HG02943 (cell line): ENCODE measurements around the gene TBCB.
"Not testable (repeated sequence)": the region's sequence is repeated elsewhere in the genome, so short reads cannot be mapped to it uniquely, and the experiment has no call there.

Experiments used
- ATAC-seq: cut with Tn5 transposase; IDR thresholded peaks from one replicate; pipeline ENCODE4 v1.9.1; 2021; ENCODE audit warnings: mild to moderate bottlenecking, low read depth, moderate library complexity; ENCODE audit not compliant: unreplicated experiment

TBCB gene, protein sequence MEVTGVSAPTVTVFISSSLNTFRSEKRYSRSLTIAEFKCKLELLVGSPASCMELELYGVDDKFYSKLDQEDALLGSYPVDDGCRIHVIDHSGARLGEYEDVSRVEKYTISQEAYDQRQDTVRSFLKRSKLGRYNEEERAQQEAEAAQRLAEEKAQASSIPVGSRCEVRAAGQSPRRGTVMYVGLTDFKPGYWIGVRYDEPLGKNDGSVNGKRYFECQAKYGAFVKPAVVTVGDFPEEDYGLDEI

DNA sequence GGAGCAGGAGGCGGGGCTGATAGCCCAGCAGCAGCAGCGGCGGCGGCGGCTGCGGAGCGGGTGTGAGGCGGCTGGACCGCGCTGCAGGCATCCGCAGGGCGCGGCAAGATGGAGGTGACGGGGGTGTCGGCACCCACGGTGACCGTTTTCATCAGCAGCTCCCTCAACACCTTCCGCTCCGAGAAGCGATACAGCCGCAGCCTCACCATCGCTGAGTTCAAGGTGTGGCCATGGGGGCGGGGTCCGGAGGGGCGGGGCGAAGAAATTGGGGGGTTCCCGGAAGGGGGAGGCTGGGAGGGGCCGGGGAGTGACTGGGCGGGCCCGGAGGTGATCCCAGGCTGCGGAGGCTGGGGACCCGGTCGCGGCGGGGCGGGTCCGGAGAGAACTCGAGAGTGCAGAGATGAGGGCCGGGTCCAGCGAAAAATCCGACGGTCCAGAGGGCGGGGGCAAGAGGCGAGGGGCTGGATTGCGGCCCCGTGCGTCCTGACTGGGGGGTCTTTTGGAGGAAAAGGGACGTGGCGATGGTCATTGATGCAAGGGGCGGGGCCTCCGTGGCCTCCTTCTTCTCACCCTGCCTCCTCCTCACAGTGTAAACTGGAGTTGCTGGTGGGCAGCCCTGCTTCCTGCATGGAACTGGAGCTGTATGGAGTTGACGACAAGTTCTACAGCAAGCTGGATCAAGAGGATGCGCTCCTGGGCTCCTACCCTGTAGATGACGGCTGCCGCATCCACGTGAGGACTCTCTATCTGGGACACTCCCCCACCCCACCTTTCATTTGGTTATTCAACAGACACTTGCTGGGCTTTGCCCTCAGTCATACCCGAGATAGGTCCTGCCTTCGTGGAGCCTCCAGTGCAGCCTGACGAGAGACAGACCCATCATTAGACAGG is at the start of gene TBCB:
TSS of gene TBCB (plus strand) at position 16 of the 891 bp plus-strand sequence. CDS start at position 109, 93 bp downstream.
- peak; percentile 32 for ATAC-seq

DNA sequence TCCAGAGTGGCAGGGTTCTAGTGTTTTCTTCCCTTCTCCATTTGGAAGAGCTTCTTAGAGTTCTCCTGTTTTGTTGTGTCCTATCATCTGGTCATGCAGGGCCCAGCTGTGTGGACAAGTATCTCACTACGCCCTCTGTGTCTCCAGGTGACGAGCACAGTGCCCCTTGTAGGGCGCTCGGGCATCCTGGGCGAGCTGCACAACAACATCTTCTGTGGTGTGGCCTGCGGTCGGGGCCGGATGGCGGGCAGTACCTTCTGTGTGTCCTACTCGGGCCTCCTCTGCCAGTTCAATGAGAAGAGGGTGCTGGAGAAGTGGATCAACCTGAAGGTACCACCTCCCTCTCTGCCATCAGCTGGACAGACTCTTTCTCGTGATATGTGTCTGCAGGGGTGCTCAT is 47.6 kb upstream of the TBCB start:
- ATAC-seq, result no peak

DNA sequence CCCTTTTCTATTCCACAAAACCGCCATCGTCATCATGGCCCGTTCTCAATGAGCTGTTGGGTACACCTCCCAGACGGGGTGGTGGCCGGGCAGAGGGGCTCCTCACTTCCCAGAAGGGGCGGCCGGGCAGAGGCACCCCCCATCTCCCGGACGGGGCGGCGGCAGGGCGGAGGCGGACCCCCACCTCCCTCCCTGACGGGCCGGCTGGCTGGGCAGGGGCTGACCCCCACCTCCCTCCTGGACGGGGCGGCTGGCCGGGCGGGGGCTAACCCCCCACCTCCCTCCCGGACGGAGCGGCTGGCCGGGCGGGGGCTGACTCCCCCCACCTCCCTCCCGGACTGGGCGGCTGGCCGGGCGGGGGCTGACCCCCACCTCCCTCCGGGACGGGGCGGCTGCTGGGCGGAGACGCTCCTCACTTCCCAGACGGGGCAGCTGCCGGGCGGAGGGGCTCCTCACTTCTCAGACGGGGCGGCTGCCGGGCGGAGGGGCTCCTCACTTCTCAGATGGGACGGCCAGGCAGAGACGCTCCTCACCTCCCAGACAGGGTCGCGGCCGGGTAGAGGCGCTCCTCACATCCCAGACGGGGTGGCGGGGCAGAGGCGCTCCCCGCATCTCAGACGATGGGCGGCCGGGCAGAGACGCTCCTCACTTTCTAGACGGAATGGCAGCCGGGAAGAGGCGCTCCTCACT is 46.3 kb upstream of the TBCB start:
- not testable (repeated sequence) for ATAC-seq

DNA sequence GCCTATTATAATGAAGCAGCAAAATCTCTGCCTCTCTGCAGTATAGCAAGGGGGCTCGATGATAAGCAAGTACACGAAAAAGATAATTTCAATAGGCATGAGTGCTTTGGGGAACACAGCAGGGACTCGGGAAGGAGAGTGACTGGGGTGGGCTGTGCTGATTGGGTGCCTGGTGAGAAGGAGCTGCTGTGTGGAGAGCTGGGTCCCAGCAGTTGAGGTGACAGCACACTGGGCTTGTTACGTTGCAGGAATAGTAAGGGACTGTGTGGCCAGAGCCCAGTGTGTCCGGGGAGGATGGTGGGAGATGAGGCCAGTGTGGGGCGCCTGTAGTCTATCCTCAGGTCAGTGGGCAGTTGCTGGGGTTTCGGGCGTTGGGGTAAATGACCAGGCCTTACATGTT is 43.2 kb upstream of the TBCB start:
- no peak for ATAC-seq

DNA sequence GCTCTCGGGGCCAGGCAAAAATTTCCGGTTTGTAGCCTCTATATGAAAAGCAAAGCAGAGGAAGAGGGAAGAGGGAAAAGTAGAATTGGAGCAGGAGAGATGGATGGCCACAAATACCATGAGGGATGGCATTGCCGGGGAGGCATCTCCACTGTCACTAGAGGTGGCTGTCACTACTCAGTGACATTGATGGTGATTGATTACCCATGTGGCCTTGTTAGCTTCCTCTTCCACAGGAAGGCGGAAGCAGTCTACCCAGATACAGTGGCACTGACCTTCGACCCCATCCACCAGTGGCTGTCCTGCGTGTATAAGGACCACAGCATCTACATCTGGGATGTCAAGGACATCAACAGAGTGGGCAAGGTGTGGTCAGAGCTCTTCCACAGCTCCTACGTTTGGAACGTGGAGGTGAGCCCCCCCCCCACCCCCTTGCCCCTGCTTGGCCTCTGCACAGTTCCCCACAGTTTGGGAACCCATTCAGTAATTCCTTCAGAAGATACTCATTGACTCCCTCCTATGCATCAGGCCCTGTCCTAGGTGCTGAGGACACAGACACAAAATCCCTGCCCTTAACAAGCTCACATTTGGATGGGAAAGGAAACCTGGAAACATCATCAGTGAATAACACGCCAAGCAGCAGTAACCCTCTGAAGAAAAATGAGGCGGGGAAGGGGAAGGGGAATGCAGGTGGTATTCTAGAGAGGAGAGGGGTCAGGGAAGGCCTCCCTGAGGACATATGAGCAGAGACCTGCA is 42.0 kb upstream of the TBCB start:
- ATAC-seq, result no peak

DNA sequence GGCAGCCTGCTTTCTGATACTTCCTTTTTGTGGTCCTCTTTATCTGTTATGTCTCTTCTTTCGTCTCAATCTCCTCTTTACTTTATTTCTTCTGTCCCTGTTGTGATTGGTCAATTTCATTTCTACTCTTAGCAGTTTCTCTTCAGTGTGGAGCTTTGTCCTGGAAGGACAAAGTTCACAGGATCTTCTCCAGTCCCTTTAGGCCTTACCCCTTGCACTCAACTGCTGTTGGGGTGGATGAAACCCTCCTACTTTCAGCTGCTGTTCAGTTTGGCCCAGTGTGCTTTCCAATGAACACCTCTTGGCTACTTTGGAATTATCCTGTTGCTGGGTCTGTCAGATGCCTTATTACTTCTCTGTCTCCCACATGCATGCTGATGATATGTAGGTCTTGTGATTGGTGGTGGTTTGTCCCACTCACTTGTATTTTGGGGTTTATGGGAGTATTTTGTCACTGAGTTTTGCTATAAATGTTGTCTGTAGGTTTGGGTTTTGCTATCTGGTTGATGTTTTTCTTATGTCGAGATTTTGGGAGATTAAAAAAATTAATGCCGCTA is 35.8 kb upstream of the TBCB start:
- no peak for ATAC-seq

DNA sequence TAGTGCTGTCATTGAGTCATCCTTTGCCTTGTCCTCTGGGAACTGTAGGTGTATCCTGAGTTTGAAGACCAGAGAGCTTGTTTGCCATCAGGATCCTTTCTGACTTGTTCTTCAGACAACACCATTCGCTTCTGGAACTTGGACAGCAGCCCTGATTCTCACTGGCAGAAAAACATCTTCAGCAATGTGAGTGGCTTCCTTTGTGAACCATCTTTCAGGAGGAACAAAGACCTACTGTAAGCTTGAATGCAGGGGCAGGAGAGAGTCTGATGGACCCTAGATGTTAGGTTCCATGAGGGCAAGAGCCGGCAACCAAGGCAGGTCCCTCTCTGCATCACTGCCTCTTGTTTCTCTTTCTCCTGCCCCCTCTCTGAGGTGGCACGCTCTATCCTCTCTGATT is 33.9 kb upstream of the TBCB start:
- no peak for ATAC-seq

DNA sequence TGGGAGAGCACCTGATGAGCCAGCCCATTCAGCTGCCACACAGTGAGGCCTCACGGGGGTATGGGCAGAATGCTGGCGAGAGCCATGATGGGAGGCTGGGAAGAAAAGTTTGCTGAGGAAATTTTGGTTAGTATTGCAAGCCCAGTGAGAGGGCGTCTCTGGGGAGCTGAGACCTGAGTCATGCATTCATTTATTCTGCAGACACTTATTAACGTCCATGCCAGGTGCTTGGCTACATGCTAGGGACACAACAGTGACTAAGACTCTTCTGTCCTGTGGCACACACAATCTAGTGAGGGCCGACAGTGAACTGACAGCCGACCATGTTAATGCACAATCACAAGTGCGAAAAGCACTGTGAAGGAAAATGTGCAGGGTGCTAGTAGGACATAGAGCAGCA is 33.4 kb upstream of the TBCB start:
- no peak for ATAC-seq

DNA sequence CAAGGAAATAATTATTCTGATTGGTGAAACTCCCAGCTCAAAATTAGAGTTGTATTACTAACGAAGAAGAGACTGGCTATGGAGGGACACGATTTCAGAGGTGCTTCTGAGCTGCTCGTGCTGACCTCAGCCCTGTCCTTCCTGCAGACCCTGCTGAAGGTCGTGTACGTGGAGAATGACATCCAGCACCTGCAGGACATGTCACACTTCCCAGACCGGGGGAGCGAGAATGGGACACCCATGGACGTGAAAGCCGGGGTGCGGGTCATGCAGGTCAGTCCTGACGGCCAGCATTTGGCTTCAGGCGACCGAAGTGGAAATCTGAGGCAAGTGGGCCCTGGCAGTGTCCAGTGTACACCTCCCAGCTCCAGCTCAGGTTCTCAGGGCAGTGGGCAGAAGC is 32.4 kb upstream of the TBCB start:
- no peak for ATAC-seq

DNA sequence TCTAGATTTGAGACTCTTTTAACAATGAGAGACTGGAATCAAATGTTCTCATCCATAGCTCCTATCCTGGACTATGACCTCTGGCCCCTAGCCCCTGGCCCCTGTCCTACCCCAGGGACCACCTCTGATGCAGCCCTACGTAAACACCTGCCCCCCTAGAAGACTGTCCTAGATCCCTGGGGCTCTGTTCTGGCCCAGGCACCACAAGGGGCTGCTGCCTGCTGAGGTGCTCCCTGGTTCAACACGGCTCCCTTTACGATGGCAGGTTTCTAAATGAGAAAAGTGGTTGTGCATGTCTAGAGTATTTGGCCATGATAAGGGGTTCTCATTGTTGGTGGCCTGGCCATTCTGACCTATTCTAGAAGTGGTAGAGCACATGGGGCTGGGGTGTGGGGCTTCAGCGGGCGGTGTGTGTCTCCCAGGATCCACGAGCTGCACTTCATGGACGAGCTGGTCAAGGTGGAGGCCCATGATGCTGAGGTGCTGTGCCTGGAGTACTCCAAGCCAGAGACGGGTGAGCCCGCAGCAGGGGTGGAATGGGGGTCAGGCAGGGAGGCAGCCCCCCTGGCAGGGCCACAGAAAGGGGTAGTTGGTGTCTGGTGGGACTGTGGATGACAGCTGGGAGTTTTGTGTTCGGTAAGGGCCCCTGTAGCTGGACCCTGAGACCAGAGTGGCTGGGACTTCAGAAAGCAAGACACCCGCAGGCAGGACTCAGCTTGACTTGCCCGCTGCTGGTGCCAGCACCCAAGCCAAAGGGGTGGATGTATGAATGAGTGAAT is 30.8 kb upstream of the TBCB start:
- ATAC-seq, result no peak

DNA sequence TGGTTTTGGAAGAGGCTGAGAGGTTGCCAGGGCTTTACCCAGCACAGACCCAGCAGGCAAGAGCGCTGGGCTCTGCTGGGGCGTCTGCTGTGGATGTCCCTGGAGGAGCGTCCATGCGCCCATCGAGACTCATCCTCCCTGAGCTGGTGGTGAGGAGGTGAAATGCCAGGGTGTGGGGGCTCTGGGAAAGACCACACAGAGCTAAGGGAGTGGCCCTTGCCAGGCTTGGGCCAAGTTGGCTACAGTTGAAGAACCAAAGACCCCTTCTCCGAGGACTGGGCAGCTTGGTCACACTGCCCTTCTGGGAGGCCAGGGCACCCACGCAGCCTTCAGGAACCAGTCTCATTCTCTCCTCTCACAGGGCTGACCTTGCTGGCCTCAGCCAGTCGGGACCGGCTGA is 28.9 kb upstream of the TBCB start:
- no peak for ATAC-seq

DNA sequence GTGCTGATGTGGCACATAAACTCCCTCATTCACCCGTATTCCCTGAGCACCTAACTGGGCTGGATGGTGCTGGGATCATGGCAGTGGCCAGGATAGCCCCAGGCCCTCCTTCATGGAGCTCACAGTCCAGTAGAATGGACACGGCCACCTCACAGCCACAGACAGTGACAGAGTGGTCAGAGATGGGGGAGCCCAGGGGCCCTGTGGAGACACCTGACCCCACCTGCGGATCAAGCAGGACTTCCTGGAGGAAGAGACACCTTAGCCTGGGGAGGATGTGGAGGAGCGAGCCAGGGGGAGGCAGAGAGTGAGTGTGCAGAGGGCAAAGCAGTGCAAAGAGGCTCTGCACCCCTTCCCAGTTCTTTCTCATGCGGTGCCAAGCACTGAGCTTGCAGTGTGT is 25.4 kb upstream of the TBCB start:
- no peak for ATAC-seq

DNA sequence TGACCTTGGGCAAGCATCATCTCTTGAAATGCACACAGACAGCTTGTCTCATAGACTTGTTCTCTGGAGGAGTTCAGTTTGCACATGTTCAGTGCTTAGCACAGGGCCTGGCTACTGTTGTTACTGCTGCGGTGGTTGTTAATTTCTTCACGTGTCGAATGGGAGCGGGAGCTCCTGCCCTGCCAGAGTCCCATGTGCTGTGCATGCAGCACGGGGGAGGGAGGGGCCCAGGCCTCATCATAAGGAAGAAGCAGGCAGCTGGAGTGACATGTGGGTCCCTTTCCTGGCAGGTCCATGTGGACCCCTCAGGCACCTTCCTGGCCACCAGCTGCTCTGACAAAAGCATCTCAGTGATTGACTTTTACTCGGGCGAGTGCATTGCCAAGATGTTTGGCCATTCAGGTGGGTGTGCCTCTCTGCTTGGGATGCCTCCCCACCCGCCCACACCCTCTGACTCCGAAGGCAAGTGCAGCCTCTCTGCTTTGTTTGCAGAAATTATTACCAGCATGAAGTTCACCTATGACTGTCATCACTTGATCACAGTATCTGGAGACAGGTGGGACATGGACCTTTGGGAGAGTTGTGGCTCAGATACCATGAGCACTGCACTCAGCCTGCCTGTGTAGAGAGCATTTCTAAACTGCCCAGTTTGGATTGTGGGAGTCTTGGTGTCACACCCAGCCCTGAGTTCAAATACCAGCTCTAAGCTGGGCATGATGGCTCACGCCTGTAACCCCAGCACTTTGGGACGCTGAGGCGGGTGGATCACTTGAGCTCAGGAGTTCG is 24.2 kb upstream of the TBCB start:
- ATAC-seq, result no peak

DNA sequence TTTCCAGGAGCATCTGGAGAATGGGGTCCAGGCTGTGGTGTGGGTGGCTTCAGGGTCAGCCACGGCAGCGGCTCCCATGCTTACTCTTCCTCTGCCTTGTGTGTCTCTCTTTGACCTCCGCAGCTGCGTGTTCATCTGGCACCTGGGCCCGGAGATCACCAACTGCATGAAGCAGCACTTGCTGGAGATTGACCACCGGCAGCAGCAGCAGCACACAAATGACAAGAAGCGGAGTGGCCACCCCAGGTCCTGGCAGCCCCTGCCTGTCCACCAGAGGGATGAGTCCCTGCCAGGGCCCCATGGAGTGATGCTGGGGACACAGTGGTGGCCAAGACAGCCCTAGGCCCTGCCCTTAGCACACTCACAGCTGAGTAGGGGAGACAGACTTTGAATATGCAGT is 22.7 kb upstream of the TBCB start:
- ATAC-seq, result no peak

DNA sequence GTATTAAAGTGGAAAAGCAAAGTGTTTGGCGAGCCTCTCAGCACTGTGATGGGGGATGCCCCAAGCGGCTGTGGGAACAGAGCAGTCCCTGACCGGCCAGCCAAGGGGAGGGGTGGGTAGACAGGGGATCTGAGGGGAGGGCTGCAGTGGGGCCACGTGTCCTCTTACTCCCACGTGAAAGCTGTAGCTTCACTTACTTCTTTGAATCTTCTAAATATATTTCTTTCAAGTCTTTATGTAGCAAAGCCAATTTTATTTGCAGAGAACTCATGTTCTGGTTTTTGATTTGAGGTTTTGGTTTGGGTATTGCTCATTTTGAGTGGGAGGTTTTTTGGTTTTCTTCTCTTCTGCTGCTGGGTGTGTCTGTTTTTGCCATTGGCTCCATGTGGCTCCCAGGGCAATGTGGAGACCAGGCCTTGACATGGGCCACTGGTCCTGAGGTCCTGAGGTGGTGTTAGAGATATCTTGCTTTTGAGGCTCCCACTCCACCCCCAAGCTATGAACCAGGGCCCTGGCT is 22.1 kb upstream of the TBCB start:
- ATAC-seq, result no peak

DNA sequence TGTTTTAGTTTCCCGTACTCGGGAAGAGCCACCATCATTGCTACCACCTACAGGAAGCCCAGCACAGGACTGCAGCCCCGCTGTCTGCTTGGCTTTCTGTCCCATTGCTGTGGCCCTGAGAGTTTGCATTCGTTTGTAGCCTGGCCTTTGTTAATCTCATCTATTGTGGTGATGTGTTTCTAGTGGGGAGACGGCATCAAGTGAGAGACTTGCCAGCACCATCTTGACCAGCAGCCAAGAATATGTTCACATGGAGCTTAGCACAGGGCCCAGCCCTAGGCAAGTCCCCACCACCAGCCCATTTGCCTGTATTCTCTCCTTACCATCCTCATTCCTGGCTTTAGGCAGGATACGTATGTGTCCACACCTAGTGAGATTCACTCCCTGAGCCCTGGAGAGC is 21.6 kb upstream of the TBCB start:
- no peak for ATAC-seq

DNA sequence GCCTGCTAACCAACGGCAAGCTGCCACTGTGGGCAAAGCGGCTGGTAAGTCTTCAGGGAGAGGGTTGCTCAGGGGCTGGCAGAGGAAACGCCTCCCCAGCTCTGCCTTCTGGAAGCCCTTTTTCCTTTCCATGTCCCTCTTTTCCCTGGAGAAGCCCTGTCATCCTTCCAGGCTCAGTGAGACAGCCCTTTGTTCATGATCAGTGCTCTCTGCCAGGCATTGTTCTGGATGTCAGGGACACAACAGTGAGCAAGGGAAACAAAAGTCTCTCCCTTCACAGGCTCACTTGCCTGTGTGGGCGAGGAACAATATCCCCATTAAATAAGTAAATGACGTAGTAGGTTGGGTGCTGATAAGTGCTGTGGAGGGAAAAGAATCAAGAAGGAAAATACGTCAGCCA is 18.2 kb upstream of the TBCB start:
- ATAC-seq, result no peak

DNA sequence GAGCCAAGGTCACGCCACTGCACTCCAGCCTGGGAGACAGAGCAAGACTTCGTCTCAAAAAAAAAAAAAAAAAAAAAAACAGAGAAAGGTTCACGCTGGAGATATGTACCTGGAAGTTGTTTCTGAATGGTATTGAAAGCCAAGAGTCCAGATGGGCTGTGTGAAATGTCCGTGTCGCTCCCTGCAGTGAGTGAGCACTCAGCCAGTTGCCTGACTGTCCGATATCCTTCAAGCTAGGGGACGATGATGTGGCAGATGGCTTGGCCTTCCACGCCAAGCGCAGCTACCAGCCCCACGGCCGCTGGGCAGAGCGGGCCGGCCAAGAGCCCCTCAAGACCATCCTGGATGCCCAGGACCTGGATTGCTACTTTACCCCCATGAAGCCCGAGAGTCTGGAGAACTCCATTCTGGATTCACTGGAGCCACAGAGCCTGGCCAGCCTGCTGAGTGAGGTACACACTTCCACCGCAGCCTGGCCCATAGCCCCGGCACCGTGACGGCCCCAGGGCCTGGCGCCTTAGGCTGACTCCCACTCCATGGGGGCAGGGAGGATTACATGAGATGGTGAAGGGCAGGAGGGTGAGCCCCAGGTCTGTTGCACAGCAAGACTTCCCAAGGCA is 16.0 kb upstream of the TBCB start:
- ATAC-seq, result no peak
